Stimulated activated CD8-positive, alpha-beta memory T cell treated with anti-CD3 and anti-CD28 coated beads, Interleukin-4, amount 100 ng/mL, for 24 hours (primary cell): ENCODE data around the gene PLET1.

Experiments
- DNase-seq: peaks from one replicate; pipeline ENCODE4 v3.0.0-alpha.2; 2020; ENCODE audit warnings: low read depth

The PLET1 gene

DNA sequence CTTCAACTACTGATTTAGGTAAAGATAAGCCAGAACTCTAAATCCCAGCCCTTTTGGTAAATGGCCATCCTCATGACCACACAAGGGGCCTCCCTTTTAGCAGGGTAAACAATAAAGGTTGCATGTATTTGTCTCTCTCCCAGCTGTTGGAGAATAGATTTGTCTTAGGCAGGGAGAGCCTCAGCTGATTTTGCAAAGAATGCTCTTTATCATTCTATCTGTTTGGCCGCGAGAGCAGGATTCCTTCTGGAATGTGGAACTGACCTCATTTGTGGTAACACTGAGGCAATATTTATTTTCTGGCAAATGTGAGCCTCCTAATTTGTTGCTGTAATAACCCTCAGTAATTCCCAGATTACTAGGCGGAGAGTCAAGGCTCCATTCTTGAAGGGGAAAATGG is 19.2 kb downstream of the PLET1 start:
- no peak for DNase-seq

DNA sequence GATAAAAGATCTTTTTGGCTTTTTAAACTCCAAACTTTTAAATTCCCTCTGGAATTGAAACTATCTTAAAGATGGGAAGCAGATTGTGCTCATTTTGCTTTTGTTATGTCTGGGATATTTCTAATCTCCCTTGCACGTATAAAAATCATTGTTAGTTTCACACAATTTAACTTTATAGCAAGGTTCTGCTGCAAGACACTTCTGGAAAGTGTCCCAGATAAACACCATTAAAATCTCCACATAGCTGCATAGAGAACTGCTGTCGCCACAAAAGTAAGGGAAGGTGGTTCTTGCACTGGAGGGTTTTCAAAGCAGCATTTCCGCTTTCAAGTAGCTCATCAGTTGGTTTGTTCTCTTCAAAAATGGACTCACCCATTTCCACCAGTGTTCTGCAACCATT is 22.6 kb downstream of the PLET1 start:
- no peak for DNase-seq

DNA sequence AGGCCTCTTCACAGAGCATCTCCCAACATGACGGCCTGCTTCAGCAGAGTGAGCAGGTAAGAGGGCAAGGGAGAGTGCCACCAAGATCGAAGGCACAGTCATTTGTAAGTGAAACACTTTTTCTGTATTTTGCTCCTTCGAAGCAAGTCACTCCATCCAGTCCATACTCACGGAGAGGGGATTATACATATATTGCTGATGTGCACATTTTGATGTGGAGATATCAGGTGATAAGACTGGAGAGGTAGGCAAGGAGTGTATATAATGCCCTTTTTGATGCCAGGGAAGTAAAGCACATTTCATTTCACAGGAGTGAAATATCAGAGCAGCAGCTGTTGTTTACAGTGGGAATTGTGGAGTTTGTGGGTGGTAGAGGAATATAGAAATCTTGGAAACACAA is 23.2 kb downstream of the PLET1 start:
- no peak for DNase-seq

DNA sequence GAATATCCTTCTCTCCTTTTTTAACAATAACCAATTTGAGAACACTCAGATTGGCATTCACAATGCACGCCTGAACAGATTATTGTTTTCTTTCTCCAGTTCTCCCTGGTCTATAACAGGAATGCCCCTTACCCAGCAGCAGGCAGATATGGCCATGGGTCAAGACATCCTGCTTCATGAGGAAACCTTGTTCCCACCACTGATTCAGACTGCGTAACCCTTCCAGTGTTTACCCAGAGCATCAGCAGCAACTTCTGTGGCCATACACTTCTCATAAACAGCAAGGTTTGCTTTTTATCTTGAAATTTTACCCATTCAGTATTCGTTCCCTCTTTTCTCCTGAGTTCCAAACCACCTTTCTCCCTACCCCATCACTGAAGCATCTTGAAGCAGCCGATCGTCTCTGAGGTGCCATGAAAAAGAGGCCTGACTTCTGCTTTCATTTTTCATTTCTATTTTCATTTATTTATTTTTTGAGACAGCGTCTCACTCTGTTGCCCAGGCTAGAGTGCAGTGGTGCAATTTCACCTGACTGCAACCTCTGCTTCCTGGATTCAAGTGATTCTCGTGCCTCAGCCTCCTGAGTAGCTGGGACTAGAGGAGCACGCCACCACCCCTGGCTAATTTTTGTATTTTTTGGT is 24.8 kb downstream of the PLET1 start:
- DNase-seq = no peak

DNA sequence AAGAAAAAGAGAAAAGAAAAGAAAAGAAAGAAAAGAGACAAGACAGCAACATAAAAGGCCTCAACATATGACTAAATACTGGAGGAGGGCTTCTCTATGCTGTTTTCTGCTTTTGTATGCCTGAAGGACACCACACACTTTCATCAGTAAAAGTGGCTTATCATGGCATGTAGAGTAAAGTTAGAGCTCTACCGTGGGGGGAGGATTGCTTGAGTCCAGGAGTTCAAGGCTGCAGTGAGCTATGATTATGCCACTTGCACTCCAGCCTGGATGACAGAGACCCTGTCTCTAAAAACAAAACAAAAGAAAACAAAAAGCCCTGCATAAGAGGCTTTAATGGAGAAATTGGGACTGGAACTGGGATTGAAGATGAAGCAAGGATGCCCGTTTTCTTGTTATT is 28.7 kb downstream of the PLET1 start:
- no peak for DNase-seq

DNA sequence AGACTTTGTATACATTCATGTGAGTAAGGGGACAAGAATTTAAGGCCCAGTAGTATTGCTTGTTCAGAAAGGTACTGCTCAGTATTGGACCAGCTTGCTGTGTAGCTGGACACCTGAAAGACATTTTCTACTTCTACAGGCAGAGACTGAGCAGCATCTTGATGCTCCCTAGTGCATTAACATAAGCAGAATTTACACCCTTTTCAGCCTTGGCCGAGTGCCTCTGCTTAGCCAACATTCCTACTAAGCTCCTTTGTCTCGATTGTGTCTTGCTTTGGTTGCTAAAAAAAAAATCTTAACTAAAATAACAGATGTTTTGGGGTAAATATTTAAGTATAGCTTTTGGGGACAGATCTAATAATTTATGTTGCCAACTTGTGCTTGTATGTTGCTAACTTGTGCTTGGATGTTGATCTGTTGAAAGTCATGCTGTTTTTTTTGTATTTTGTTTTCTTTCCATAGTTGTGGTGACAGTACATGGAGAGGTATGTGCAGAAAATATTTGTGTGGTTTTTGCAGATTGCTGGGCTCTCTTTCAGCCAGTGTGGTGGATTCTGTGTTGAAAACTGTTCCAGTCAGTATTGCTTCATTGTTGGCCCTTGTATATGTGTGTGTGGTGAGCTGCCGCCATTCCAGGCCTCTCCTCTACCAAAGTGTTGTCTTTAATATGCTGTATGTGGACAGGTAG is 30.8 kb downstream of the PLET1 start:
- no peak for DNase-seq

DNA sequence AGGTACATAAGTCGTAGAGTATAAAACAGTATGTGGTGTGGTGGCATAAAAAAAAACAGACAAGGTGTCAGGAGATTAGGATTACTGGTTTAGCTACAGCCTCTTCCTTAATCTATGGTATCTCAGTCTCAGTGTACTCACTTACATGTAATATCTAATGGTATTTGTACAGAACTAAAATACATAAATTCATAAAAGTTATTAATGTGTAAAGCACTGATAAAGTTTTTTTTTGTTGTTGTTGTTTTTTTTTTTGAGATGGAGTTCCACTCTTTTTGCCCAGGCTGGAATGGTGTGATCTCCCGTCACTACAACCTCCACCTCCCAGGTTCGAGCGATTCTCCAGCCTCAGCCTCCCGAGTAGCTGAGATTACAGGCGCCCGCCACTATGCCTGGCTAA is 31.5 kb downstream of the PLET1 start:
- no peak for DNase-seq

DNA sequence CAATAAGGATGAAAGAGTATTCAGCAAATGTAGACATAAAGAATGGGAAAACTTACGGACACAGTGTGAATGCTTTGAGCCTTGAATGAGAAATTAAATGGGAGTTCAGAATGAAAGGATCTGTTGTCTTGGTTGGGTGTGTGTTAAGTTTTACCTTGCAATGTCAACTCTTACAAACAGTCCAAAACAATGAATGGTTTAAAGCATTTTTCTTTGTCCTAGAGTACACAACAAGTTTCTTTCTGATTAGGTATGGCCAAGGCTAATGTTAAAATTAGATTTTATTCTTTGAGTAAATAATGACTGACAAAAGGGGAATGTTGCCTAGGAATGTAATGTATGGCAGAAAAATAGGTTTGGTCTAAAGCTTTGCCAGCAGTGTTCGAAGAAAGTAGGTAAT is 32.0 kb downstream of the PLET1 start:
- DNase-seq = no peak

DNA sequence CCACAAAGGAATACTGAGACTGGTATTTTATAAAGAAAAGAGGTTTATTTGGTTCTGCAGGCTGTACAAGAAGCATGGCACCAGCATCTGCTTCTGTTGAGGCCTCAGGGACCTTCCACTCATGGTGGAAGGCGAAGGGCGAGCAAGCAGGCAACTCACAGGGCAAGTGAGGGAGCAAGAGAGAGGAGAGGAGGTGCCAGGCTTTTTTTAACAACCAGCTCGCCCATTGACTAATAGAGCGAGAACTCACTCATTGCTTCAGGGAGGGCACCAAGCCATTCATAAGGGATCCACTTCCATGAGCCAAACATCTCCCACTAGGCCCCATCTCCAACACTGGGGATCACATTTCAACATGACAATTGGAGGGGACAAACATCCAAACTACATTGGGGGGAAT is 33.2 kb downstream of the PLET1 start:
- no peak for DNase-seq

DNA sequence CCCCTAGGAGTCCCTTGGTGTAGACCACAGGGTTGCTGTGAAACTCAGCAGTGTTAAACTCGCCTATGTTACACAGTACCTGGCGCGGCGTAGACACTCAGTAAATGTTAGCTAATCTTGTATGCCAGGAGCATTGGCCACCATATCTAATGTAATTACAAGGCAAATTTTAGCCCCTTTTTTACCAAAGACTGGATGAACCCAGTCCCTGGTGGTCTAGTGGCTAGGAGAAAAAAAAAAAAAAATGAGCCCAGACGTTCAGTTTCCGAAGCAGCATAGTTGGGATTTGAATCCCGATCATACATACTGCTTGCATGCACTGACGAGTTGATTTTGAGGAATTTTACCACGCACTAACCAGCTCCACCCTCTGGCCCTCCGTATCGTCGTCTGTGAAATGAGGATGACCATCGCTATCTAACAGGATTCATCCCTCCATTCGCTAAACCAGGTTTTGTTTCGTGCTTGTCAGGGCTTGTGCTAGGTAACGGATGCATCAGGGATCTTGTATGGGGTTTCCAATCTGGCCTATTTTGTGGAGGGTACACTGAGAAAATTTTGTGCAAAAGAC is 33.7 kb downstream of the PLET1 start:
- DNase-seq = no peak

DNA sequence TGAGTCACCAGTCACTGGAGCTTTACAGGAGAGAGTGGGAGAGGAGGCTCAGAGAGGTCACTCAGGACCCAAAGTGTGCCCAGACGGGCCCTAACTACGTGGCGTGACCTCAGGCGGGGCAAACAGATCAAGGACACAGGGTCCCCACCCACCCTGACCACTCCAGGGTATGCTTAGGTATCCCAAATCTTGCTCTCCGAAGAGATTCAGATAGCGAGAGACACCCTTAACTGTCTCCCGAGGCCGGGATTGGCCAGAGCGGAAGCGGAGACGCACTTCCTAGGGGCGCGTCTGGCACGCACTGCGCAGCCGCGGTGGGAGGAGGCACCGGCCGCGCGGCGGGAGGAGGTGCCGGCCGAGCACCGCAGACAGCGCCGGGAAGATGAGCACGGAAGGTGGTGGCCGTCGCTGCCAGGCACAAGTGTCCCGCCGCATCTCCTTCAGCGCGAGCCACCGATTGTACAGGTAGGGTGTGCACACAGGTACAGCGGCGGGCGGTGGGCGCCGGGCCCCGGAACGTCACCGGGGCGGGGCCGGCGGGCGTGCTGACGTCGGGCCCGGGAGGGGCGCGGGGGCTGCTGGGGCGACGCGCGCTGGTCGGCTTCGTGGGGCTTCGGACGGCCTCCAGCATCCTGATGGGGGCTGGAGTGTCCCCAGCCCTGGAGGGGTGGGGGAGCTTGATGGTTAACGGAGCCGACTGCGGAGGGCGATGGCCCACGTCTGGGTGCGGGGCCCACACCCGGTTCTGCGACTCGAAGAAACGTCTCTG is 34.4 kb downstream of the PLET1 start, which contains the start of gene PTS:
TSS of gene PTS (plus strand) at position 367 of the 769 bp plus-strand sequence. CDS start at position 383, 16 bp downstream.
- DNase-seq = peak; percentile 78

DNA sequence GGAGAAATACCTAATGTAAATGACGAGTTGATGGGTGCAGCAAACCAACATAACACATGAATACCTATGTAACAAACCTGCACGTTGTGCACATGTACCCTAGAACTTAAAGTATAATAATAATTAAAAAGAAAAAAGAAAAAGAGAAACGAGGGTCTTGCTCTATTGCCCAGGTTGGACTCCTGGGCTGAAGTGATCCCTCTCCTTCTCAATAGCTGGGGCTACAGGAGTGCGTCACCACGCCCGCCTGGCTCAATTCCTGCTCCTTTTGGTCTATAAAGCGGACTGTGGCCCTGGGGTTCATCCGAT is 35.0 kb downstream of the PLET1 start:
- no peak for DNase-seq

DNA sequence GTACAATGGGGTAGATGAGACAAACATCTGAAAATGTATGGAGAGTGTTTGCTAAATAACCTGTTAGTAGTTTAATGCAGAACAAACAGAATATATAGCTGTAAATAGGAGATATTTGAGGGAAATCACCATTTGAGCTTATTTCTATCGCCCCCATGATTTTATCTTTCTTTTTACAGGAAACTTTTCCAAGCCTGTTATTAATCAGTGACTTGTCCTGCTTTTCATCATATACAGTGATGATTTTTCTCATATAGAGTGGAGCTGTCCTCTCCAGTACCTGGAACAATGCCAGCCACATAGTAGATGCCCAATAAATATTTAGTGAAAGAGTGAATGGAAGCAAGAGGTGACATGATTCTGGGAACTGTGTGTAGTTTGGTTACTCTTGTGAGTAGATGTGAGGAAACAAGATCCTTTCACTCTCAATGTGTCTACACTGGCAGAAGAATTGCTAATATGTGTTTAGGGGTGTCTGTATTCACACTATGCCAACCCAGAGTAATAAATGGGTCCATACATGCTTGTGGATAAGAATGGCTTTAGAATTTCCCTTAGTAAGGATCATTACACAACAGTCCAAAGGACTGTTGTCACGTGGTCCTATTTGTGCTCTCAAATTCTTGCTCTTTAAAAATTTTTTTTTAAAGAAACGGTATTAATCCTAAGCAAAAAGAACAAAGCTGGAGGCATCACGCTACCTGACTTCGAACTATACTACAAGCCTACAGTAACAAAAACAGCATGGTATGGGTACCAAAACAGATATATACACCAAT is 36.7 kb downstream of the PLET1 start:
- no peak for DNase-seq

DNA sequence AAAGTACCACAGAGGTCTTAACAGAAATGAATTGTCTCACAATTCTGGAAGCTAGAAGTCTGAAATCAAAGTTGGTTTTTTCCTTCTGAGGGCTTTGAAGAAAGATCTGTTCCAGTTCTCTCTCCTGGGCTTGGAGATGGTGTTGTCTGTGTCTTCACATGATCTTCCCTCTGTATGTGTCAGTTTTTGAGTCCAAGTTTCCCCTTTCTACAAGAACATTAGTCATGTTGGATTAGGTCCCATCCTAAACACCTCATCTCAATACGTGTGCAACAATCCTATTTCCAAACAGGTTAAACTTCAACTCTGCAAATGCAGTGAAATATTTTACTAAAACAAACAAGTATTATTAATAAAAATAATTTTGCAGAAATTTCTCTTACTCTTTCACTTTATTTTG is 37.5 kb downstream of the PLET1 start:
- no peak for DNase-seq

DNA sequence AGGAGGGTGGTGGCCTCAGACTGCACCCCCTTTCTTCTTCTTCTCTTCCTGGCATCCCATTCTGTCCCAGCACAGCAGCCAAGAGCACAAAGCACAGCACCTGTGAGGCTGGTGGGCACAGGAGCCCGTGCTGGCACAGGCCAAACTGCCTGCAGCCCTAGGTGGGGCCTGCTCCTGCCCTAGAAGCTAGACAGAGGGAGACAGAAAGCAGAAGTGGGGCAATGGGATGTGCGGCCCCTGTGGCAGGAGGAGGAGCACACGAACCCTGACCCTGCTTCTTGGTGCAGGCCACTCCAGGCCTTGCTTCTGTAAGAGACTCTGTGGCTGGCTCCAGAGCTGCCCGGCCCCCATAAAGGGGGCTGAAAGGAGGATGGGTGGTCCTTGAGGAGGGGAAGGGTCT is 38.4 kb downstream of the PLET1 start:
- no peak for DNase-seq

DNA sequence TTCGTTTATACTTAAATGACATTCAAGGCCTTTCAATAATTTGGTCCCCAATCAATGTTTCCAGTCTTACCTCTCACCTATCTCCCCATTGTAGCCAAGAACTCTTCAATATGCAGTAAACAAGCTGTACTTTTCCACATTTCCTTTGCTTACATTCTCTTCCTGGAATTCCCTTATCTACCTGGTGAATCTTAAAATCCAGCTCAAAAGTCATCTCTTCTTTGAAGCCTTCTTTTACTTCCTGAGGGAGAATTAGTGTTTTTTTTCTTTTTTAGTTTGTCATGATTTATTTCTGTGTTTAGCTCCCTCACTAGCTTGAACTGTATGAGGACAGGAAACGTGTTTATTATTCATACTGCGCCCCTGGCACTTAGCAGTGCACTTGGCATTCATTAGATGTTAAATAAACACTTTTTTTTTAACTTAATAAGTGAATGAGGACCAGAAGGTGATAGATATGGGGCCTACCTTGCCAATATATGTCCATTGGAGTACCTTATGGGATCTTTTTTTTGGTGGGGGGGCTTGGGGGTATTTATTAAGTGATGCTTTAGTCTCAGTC is 39.3 kb downstream of the PLET1 start:
- DNase-seq = no peak

DNA sequence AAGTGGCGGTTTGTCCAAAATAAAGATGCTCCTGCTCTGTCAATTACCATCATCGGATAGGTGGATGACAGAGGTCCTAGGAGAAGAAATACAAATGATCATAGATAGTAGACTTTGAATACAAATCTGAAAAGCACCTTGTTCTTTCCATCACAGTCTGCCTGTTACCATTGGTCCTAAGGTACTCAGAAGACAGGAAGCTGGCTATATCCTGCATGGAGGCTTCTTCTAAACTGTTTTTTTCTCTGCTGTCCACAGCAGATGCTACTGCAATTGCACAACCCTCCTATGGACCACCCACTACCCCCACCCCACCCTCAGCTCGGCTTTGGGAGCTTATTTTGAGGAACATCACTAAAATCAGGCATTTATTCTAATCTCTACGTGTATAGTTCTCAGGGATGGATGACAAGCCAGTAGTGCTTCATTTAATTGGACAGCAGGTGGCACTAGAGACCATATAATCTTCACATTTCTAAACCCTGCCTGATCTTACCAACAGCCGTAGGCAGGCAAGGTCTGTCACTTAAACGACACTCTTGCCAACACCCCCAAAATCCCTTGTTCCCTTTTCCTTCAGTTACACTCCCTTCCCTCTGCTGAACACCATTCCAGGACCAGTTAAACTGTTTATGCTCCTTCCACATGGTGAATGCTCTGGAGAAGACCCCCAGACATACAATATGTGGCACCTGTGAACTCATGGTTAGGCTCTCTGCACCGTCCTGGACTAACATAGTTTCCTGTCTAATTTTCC is 41.0 kb downstream of the PLET1 start:
- no peak for DNase-seq

DNA sequence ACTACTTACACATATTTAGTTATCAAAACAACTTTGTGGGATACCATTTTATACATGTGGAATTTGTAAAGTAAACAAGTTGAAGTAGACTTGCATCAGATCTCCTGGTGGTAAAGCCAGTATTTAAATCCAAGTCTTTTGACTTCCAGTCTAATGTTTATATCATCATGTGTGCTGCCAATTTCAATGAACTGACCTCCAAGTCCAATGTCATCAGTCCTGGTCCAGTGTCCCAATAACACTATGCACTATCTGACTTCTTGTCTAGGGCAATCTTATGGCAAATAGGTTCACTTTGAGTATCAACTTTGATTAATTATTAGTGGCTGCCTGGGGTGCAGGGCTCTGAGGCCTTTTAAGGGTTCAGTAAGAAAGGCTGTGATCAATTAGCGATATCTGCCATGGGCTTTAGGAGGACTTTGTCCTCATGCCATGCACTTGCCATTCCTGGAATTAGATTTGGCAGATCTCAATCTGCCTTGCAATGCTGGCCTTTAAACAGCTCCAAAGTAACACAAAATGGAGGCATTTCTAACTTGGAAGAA is 44.0 kb downstream of the PLET1 start:
- DNase-seq = no peak

DNA sequence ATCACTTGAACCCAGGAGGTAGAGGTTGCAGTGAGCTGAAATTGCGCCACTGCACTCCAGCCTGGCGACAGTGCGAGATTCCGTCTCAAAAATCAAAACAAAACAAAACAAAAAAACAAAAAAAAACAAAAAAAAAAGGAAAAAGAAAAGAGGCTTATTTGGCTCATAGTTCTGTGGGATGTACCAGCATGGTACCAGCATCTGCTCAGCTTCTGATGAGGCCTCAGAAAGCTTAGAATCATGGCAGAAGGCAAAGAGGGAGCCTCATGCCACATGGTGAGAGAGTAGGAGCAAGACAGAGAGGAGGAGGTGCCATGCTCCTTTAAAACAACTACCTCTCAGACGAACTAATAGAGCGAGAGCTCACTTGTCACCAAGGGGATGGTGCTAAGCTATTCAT is 45.0 kb downstream of the PLET1 start:
- DNase-seq = no peak

DNA sequence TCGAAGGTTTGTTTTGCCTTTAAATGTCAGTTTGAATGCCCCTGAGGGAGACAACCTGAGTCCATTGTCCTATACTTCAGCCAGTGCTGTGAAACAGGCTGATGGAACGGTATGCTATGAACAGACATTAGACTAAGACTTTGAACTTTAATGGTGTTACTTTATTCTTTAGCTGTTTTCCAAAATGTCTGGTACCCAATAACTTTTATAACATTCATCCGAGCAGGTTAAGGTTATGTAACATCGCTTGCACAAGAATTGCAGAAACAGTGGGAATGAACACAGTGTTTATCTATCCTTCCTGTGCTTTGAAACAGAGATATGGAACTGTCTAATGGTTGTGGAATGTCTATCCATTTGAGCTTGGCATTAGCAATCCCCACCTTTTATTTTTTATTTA is 46.9 kb downstream of the PLET1 start:
- no peak for DNase-seq

DNA sequence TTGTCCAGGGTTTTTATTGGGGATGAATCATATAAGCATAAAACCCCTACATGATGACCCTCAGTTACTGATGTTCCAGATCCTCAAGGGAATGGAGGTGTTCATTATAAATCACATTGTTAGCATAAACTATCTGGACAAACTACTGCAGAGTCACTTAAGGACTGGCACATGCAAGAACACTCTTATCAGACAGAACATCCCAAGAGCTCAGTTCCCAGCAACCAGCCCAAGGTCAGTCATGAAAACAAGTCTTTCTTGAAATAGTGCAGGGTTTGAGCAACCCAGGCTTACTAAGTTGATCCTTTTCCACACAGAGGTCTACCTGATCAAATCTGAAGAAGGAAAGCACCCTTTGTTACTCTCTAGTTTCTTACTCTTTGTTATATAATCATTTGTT is 48.0 kb downstream of the PLET1 start:
- DNase-seq = no peak
